HepG2 (cell line): ENCODE data around the gene CORO7. TPM values are rescaled to one million over a fixed set of nuclear protein-coding genes. Genes with fewer than 3 reads are reported as not detected.

Experiments used
- CBX5 ChIP-seq: sonication (generic); formaldehyde crosslinking; IDR thresholded peaks from 2 replicates; pipeline ENCODE4 v1.4.0; 2020; ENCODE audit warnings: missing genetic modification reagents, borderline replicate concordance
- DR1 ChIP-seq: sonication (generic); formaldehyde crosslinking; IDR thresholded peaks from 2 replicates; pipeline ENCODE4 v1.8.0; 2021; ENCODE audit warnings: mild to moderate bottlenecking, missing genetic modification reagents, inconsistent platforms
- FOXC1 ChIP-seq: sonication (generic); formaldehyde crosslinking; IDR thresholded peaks from 2 replicates; pipeline ENCODE4 v1.8.0; 2022; ENCODE audit warnings: mild to moderate bottlenecking, missing genetic modification reagents, borderline replicate concordance
- HNF1B ChIP-seq: sonication (generic); formaldehyde crosslinking; IDR thresholded peaks from 2 replicates; pipeline ENCODE4 v1.5.1; 2020; ENCODE audit warnings: mild to moderate bottlenecking, moderate library complexity, missing genetic modification reagents
- HNRNPL ChIP-seq: fragments of 200-400 bp; formaldehyde crosslinking; IDR thresholded peaks from 2 replicates; pipeline ENCODE4 v1.6.1; 2017; ENCODE audit warnings: mild to moderate bottlenecking, low read depth, low read length
- HOXA3 ChIP-seq: sonication (generic); formaldehyde crosslinking; IDR thresholded peaks from 2 replicates; pipeline ENCODE4 v1.5.0; 2020; ENCODE audit warnings: missing genetic modification reagents
- KDM5B ChIP-seq: sonication (generic); formaldehyde crosslinking; IDR thresholded peaks from 2 replicates; pipeline ENCODE4 v1.4.0; 2020; ENCODE audit warnings: missing genetic modification reagents, mild to moderate bottlenecking, borderline replicate concordance
- MAX ChIP-seq: IDR thresholded peaks from 2 replicates; pipeline ENCODE4 v1.6.1; 2012; ENCODE audit warnings: inconsistent platforms
- MAZ ChIP-seq, 2 experiments: sonication (generic) in 1 of 2; formaldehyde crosslinking in 1 of 2; IDR thresholded peaks; 2 replicates each; pipeline versions ENCODE4 v1.5.0 to v1.6.1; 2012 to 2020; ENCODE audit warnings: low read depth in 2 of 2, mild to moderate bottlenecking in 2 of 2, borderline replicate concordance in 1 of 2, improper control_type of control experiment in 1 of 2, low read length in 1 of 2, missing genetic modification reagents in 1 of 2, moderate library complexity in 1 of 2
- MIXL1 ChIP-seq: IDR thresholded peaks from 2 replicates; pipeline ENCODE4 v1.6.1; 2016
- MLX ChIP-seq: IDR thresholded peaks from 2 replicates; pipeline ENCODE4 v1.6.1; 2016
- NR2F6 ChIP-seq, 2 experiments: IDR thresholded peaks; 2 replicates each; pipeline ENCODE4 v1.6.1; 2016; ENCODE audit warnings: antibody characterized with exemption in 1 of 2, mild to moderate bottlenecking in 1 of 2
- PPARG ChIP-seq: conservative IDR thresholded peaks from 2 replicates; pipeline ENCODE4 v1.6.1; 2016; ENCODE audit warnings: missing biosample characterization, missing genetic modification reagents
- PREB ChIP-seq: sonication (generic); formaldehyde crosslinking; IDR thresholded peaks from 2 replicates; pipeline ENCODE4 v1.4.0; 2020; ENCODE audit warnings: missing genetic modification reagents
- RARA ChIP-seq: IDR thresholded peaks from 2 replicates; pipeline ENCODE4 v1.6.1; 2016; ENCODE audit warnings: missing genetic modification reagents, missing compliant biosample characterization
- STAG1 ChIP-seq: sonication (generic); formaldehyde crosslinking; IDR thresholded peaks from 2 replicates; pipeline ENCODE4 v1.4.0; 2020; ENCODE audit warnings: missing genetic modification reagents
- ZMAT3 ChIP-seq: sonication (generic); formaldehyde crosslinking; conservative IDR thresholded peaks from 2 replicates; pipeline ENCODE4 v1.7.0; 2021; ENCODE audit warnings: missing genetic modification reagents
- ZNF260 ChIP-seq: sonication (generic); formaldehyde crosslinking; IDR thresholded peaks from 2 replicates; pipeline ENCODE4 v1.4.0; 2020; ENCODE audit warnings: missing genetic modification reagents, low read depth, mild to moderate bottlenecking, borderline replicate concordance
- ZNF263 ChIP-seq: sonication (generic); formaldehyde crosslinking; IDR thresholded peaks from 2 replicates; pipeline ENCODE4 v1.4.0; 2020; ENCODE audit warnings: missing genetic modification reagents
- ZNF30 ChIP-seq: sonication (generic); formaldehyde crosslinking; IDR thresholded peaks from 2 replicates; pipeline ENCODE4 v1.5.0; 2020; ENCODE audit warnings: mild to moderate bottlenecking, missing genetic modification reagents
- ZNF33A ChIP-seq: sonication (generic); formaldehyde crosslinking; IDR thresholded peaks from 2 replicates; pipeline ENCODE4 v1.5.1; 2020; ENCODE audit warnings: missing genetic modification reagents, mild to moderate bottlenecking, moderate library complexity, borderline replicate concordance
- ZNF501 ChIP-seq: sonication (generic); formaldehyde crosslinking; IDR thresholded peaks from 2 replicates; pipeline ENCODE4 v1.5.1; 2020; ENCODE audit warnings: mild to moderate bottlenecking, moderate library complexity, missing genetic modification reagents
- ZNF691 ChIP-seq: sonication (generic); formaldehyde crosslinking; IDR thresholded peaks from 2 replicates; pipeline ENCODE4 v1.4.0; 2020; ENCODE audit warnings: missing genetic modification reagents, low read depth, mild to moderate bottlenecking, borderline replicate concordance
- ZNF75D ChIP-seq: sonication (generic); formaldehyde crosslinking; IDR thresholded peaks from 2 replicates; pipeline ENCODE4 v1.8.1; 2023; ENCODE audit warnings: missing genetic modification reagents, mild to moderate bottlenecking, borderline replicate concordance
- ZNF773 ChIP-seq: sonication (generic); formaldehyde crosslinking; IDR thresholded peaks from 2 replicates; pipeline ENCODE4 v1.4.0; 2020; ENCODE audit warnings: missing genetic modification reagents, borderline replicate concordance
- polyA plus RNA-seq, 8 experiments: library from polyadenylated mRNA; depleted of rRNA in 3 of 8; stranded (reverse) in 7 of 8; unstranded in 1 of 8; fragments of >200 nt; fragmentation: Illumina TruSeq in 4 of 8; extraction: Trizol in 4 of 8; gene quantifications; 2 replicates each; pipeline versions ENCODE4 v1.2.1 to v1.2.3, GENCODE V29; 2011 to 2016; ENCODE audit warnings: low read depth in 4 of 8, missing spikeins in 1 of 8, mixed read lengths in 1 of 8; ENCODE audit not compliant: insufficient read depth in 1 of 8
- total RNA-seq, 5 experiments: library from RNA; depleted of rRNA; stranded (reverse); fragments of >200 nt; fragmentation: Illumina TruSeq; extraction: Trizol; gene quantifications; 2 replicates each; pipeline ENCODE4 v1.2.3, GENCODE V29; 2016; ENCODE audit warnings: low read depth in 1 of 5

Gene CORO7
- total and polyA plus RNA-seq, 2 of the 13 experiments (the other 11 are each of a cell fraction or from before 2014, with no cell fraction given), result 9.9 to 14.3 TPM

GRCh38 chr16:4358831-4359561 is 57.4 kb downstream of the CORO7 start (continued):
- TF ChIP-seq ZNF33A (CRISPR knock-in tag) (no peak), ZNF773 (CRISPR knock-in tag) (no peak), MLX (CRISPR knock-in tag) (0 out of 2 replicates have a peak, but pooled peaks have one; percentile 18), HNRNPL (0 out of 2 replicates have a peak, but pooled peaks have one; percentile 32), MAX (peak; percentile 42; the same call in 1 of the 2 replicates), KDM5B (CRISPR knock-in tag) (peak; percentile 39; the same call in 1 of the 2 replicates), HNF1B (peak; percentile 46; the same call in 1 of the 2 replicates), ZNF263 (CRISPR knock-in tag) (0 out of 2 replicates have a peak, but pooled peaks have one; percentile 32), PREB (CRISPR knock-in tag) (no peak), DR1 (no peak), ZMAT3 (CRISPR knock-in tag) (0 out of 2 replicates have a peak, but pooled peaks have one; percentile 45), RARA (CRISPR knock-in tag) (peak; percentile 20; the same call in 1 of the 2 replicates), ZNF691 (CRISPR knock-in tag) (peak; percentile 75; the same call in 1 of the 2 replicates), STAG1 (peak; percentile 98), MAZ (IDR thresholded peaks at IDR 0.05; ENCODE audit: borderline replicate concordance, low read depth, low read length) (no peak; the same call in 1 of the 2 replicates), MAZ (CRISPR knock-in tag; IDR thresholded peaks at IDR 0.05; ENCODE audit: low read depth) (no peak; the same call in 1 of the 2 replicates), PPARG (CRISPR knock-in tag) (no peak; the same call in 1 of the 2 replicates), CBX5 (CRISPR knock-in tag) (0 out of 2 replicates have a peak, but pooled peaks have one; percentile 40), NR2F6 (IDR thresholded peaks at IDR 0.05) (no peak), NR2F6 (CRISPR knock-in tag; IDR thresholded peaks at IDR 0.05) (peak; percentile 82), ZNF501 (CRISPR knock-in tag) (peak; percentile 37; the same call in 1 of the 2 replicates), ZNF260 (CRISPR knock-in tag) (no peak), MIXL1 (CRISPR knock-in tag) (no peak), FOXC1 (CRISPR knock-in tag) (0 out of 2 replicates have a peak, but pooled peaks have one; percentile 23), ZNF75D (CRISPR knock-in tag) (no peak), HOXA3 (CRISPR knock-in tag) (peak; percentile 50), ZNF30 (CRISPR knock-in tag) (no peak)
